NCI-H774 (cell line): ENCODE data around the gene ASCL2.
"Not testable (repeated sequence)": the region's sequence is repeated elsewhere in the genome, so short reads cannot be mapped to it uniquely, and the experiment has no call there.

Experiments used
- DNase-seq: peaks from one replicate; lab custom pipeline; 2025; lab: John Stamatoyannopoulos, UW

ASCL2 gene

DNA sequence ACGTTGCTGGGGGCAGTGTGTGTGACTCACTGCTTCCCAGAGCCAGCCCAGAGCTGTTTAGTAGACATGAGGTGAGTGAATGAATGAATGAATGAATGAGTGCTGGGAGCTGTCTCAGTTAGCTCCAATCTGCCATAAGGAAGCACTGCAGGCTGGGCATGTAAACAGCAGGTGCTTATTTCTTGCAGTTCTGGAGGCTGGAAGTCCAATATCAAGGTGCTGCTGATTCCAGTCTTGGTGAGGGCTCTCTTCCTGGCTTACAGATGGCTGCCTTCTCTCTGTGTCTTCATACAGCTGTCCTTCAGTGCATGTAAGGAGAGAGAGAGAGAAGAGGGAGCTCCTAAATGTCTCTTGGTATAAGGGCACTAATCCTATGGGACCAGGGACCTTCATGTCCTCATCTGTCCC, 27.2 kb upstream of the ASCL2 start:
- DNase-seq = no peak

DNA sequence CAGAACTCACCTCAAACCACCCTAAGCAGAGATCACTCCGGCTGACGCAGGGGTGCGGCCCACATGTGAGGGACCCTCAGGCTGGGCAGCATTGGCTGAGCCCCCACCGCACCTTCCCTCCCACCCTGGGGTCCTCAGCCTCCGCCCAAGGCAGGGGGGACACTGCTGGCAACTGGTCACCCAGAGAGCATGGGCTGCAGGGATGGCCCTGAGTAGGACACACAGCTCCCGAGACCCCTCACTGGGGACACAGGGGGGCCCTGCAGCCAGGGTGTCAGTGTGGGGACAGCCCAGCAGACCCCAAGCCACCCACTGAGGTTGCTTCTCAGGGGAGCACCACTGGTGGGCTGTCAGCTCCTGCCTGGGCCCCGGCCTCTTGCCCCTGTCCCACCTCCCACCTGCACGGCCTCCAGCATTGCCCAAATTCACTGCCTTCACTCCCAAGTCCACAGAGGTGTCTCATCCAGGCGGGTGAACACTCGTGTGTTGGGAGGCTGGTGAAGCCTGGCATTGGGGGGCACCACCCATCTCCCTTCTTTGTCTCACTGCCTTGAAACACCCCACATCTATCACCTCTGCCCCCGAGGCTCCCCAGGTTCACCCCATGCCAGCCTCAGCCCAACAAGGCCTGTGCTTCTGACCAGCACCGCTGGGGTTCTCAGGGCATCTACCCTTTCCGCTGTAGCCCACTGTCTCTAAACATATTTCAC, 26.7 kb upstream of the ASCL2 start:
- DNase-seq = no peak

- no peak for DNase-seq
These were observed 25.9 kb upstream of the ASCL2 start for GRCh38 chr11:2295971-2296912.

DNA sequence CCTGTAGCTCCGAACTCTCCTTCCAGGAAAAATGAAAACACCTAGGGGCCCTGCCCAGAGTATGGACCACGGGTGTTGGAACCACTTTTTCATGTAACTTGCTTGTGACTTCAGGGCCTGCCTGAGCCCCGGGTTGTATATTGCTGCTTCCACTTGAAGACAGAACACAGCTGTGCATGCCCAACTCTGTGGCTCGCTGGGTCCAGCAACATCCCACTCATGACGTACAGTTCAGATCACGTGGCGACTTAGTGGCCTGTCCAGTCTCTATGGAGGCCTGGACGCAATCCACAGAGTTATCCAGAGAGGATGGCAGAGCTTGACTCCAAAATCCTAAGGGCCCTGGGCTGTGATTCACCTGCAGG, 24.5 kb upstream of the ASCL2 start:
- DNase-seq = no peak

DNA sequence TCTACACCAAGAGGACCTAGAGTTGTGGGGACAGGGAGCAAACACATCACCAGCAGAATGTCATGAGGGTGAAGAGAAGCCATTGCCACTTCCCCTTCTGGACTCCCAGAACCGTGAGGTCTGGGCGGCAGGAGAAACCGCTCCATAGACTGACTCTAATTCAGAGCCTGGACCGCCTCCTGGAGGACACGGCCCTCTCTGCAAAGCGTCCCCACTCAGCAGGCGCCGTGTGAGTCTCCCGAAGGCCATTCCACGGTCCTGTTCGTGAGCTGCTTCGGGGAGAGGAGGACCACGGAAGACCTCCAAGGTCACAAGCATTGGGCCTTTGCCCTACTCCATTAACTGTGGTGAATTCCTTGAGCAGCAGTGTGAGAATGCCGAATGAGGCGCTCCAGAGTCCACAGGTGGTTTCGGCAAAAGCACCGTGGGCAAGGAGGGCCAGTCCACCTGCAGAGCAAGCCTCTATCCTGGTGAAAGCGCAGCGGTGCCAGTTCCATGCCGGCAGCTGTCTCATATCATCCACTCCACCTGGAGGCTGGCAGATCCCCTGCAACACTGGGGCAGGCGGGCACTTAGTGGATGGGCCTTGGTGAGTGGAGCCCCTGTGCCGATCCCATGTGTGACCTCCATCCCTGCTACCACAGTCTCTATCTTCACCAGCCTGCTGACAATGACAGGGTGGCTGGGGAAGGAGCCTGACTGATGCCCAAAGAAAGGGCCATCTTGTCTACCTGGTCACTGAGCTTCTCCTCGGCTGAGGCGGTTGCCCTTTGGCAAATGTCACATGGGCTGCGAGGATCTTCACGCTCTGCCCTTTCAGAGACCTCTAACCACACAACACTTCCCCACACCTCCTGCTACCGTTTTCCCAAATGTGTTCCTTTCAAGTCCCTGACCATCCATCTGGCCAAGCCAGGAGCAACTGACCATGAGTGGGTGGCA, 23.9 kb upstream of the ASCL2 start:
- no peak for DNase-seq

- no peak for DNase-seq
These were observed 23.2 kb upstream of the ASCL2 start for GRCh38 chr11:2293531-2293971.

DNA sequence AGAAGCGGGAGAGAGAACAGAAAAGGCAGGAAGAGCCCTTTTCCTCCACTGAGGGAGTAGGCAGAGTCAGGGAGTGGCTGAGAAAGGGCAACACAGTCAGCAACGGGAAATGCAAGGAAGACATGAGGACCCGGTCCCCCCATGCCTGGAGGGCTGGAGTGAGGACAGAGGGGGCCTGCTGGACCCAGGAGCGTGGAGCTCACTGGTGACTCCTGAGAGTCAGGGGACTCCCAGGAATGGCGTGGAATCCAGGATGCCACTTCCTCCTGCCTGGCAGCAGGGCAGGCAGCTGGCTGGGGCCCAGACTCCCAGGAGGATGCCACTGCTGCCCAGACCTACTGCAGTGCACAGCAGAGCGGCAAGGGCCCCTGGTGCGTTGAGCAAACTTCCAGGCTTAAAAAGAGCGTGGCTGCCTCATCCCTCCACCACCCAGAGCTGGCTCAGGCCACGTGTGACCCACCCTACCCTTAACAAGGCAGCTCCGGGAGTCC, 20.0 kb upstream of the ASCL2 start:
- peak; percentile 9 for DNase-seq

GRCh38 chr11:2289859-2290258, 19.5 kb upstream of the ASCL2 start:
- no peak for DNase-seq

DNA sequence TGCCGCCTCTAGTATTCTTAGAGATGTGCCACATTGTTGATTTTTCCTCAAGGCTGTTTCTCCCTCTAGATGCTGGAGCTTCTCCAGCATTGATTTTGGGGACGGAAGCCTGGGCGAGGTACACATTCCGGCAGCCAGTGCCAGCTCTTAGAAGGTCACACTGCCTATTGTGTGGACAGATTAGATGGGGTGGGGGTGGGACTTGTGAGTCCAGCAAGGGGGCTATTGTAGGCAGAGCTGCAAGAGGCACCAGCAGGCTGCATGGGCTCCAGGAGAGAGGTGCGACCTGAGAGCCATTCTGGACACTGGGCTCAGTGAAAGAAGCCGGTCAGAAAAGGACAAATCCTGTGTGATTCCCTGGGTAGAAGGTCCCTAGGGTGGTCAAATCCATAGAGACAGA, 19.0 kb upstream of the ASCL2 start:
- DNase-seq = no peak

- DNase-seq = no peak
These were observed 16.7 kb upstream of the ASCL2 start for GRCh38 chr11:2287091-2287490.

GRCh38 chr11:2286350-2286749, 16.0 kb upstream of the ASCL2 start:
- not testable (repeated sequence) for DNase-seq

DNA sequence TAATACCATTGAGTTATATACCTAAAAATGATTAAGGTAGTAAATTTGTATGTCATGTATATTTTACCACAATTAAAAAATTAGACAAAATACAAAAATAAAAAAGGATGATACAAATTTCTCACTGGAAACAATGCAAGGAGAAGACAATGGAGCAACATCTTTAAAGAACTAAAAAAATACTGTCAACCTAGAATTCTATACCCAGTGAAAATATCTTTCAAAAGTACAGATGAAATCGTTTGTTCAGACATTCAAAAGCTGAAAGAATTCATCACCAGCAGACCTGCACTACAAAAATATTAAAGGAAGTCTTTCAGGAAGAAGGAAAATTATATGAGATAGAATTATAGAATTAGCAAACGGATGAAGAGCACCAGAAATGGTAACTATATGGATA, 9.8 kb upstream of the ASCL2 start:
- DNase-seq = no peak

DNA sequence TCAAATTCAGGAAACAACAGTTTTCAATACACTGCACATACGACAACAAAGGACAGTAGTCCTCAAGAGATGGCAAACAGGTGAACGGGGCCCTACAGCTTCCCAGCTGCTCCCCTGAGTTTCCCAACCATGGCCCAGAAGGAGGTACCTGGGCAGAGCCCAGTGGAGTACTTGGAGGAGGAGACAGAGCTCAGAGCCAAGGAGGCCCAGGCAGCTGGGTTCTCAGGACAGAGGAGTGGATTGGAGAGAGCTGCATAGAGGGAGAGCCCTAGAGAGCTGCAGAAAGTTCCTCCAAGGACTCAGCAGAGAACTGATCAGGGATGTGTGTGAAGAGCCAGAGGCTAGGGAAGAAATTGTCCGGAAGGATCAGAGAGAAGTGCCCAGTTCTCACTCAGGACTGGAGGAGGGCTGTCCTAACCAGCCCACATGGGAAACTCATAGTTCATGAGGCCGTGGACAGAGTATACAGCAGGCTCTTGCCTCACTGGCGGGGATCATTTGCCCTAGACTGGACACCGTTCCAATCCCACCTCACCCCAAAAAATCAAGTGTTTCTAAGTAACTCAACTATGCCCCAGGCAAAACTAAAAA, 7.6 kb upstream of the ASCL2 start:
- no peak for DNase-seq

GRCh38 chr11:2277008-2277346, 6.6 kb upstream of the ASCL2 start:
- no peak for DNase-seq

GRCh38 chr11:2276280-2277007, 6.1 kb upstream of the ASCL2 start:
- no peak for DNase-seq

GRCh38 chr11:2275334-2276279, 5.2 kb upstream of the ASCL2 start:
- no peak for DNase-seq

- DNase-seq = no peak
These were observed 3.4 kb upstream of the ASCL2 start for GRCh38 chr11:2273771-2274170.

GRCh38 chr11:2273311-2273710, 2.9 kb upstream of the ASCL2 start:
- no peak for DNase-seq

- DNase-seq = no peak
These were observed 2.5 kb upstream of the ASCL2 start for GRCh38 chr11:2272946-2273280.
